HepG2 (cell line): ENCODE data around the gene UNCX. TPM values are rescaled to one million over a fixed set of nuclear protein-coding genes. Genes with fewer than 3 reads are reported as not detected.

Experiments used
- ATAC-seq: fragments of 200-7000 bp; cut with Tn5 transposase; 3 replicates; pipeline ENCODE4 v1.9.1; 2020; ENCODE audit warnings: mild to moderate bottlenecking, moderate library complexity
- BruUV-seq: library from RNA; stranded (reverse); fragments of 400-500 nt; replicated peaks from 2 replicates; lab custom pipeline; 2021; lab: Mats Ljungman, UMichigan
- CTCF ChIA-PET: fragments of 300-600 bp; formaldehyde crosslinking; extraction: SDS; loops from one replicate; lab custom pipeline; 2021; ENCODE audit warnings: low total read pairs, inconsistent platforms, low intra/inter-chr PET ratio; lab: Yijun Ruan, JAX
- POLR2A ChIA-PET: fragments of 350-600 bp; sonication (Branson Sonifier 250); formaldehyde crosslinking; loops from one replicate; lab custom pipeline; 2020; ENCODE audit warnings: antibody characterized with exemption, inconsistent platforms; lab: Yijun Ruan, JAX
- DNase-seq: peaks from one replicate; pipeline ENCODE4 v3.0.0-alpha.2; 2015; ENCODE audit warnings: low spot score
- FAIRE-seq: peaks from 3 replicates; lab custom pipeline; 2011; peaks lifted over from hg19 to GRCh38; lab: Jason Lieb, UNC
- H2AFZ ChIP-seq: one replicate; pipeline ENCODE4 v1.6.1; 2011; ENCODE audit warnings: low read length, inconsistent platforms
- H3K27ac ChIP-seq: fragments of 300-600 bp; 3 replicates; pipeline ENCODE4 v1.8.0; 2011; ENCODE audit warnings: mixed run types, mild to moderate bottlenecking, mixed read lengths, low read length, inconsistent platforms; ENCODE audit not compliant: insufficient read depth; ENCODE audit errors: extremely low read length
- H3K27me3 ChIP-seq, 2 experiments: fragments of 200-600 bp in 1 of 2; 2 replicates in 1 of 2; 3 replicates in 1 of 2; pipeline versions ENCODE4 v1.6.0 to v1.8.0; 2011; ENCODE audit warnings: low read length in 2 of 2, mild to moderate bottlenecking in 2 of 2, moderate library complexity in 2 of 2, inconsistent platforms in 1 of 2; ENCODE audit not compliant: insufficient read depth in 2 of 2, control insufficient read depth in 1 of 2
- H3K36me3 ChIP-seq, 2 experiments: fragments of 200-600 bp in 1 of 2; replicated peaks in 1 of 2; 2 replicates in 1 of 2; 3 replicates in 1 of 2; pipeline versions ENCODE4 v1.5.1 to v1.8.0; 2011; ENCODE audit warnings: low read length in 2 of 2, inconsistent platforms in 1 of 2; ENCODE audit not compliant: insufficient read depth in 2 of 2, control insufficient read depth in 1 of 2
- H3K4me1 ChIP-seq: 2 replicates; pipeline ENCODE4 v1.5.1; 2012; ENCODE audit warnings: low read length, inconsistent platforms; ENCODE audit not compliant: insufficient read depth
- H3K4me2 ChIP-seq: 2 replicates; pipeline ENCODE4 v1.6.0; 2011; ENCODE audit warnings: low read depth, low read length, inconsistent platforms
- H3K4me3 ChIP-seq, 3 experiments: fragments of 200-600 bp in 1 of 3; sonication (generic), shearing (Covaris generic) in 1 of 3; replicated peaks in 1 of 3; 2 replicates each; pipeline ENCODE4 v1.5.1; 2011 to 2016; ENCODE audit warnings: low read length in 3 of 3, inconsistent platforms in 2 of 3, low read depth in 2 of 3, mild to moderate bottlenecking in 2 of 3, control low read depth in 1 of 3, mixed read lengths in 1 of 3; ENCODE audit not compliant: insufficient read depth in 1 of 3
- H3K79me2 ChIP-seq: one replicate; pipeline ENCODE4 v1.6.1; 2011; ENCODE audit warnings: low read length, inconsistent platforms; ENCODE audit not compliant: insufficient read depth
- H3K9ac ChIP-seq: 2 replicates; pipeline ENCODE4 v1.6.0; 2011; ENCODE audit warnings: mild to moderate bottlenecking, low read depth, low read length, inconsistent platforms; ENCODE audit not compliant: insufficient read depth
- H3K9me3 ChIP-seq: 2 replicates; pipeline ENCODE4 v1.5.1; 2012; ENCODE audit warnings: mild to moderate bottlenecking, low read length
- H4K20me1 ChIP-seq: 2 replicates; pipeline ENCODE4 v1.6.0; 2011; ENCODE audit warnings: inconsistent platforms, mild to moderate bottlenecking, low read length, moderate library complexity; ENCODE audit not compliant: insufficient read depth
- CREBL2 ChIP-seq: sonication (generic); formaldehyde crosslinking; IDR thresholded peaks from 2 replicates; pipeline ENCODE4 v1.8.1; 2023; ENCODE audit warnings: missing genetic modification reagents, mild to moderate bottlenecking, borderline replicate concordance
- EHMT2 ChIP-seq: fragments of 200-600 bp; sonication (generic); IDR thresholded peaks from 2 replicates; pipeline ENCODE4 v1.7.0; 2017; ENCODE audit warnings: antibody characterized with exemption, low read depth, low read length, borderline replicate concordance
- KLF16 ChIP-seq, 2 experiments: sonication (generic) in 1 of 2; formaldehyde crosslinking in 1 of 2; IDR thresholded peaks; 2 replicates each; pipeline versions ENCODE4 v1.6.1 to v1.8.0; 2016 to 2023; ENCODE audit warnings: missing genetic modification reagents in 2 of 2, missing compliant biosample characterization in 1 of 2
- MAFK ChIP-seq, 2 experiments: IDR thresholded peaks in 1 of 2; conservative IDR thresholded peaks in 1 of 2; 2 replicates each; pipeline ENCODE4 v1.6.1; 2011; ENCODE audit warnings: improper control_type of control experiment in 2 of 2, low read length in 2 of 2
- MAZ ChIP-seq, 2 experiments: sonication (generic) in 1 of 2; formaldehyde crosslinking in 1 of 2; IDR thresholded peaks; 2 replicates each; pipeline versions ENCODE4 v1.5.0 to v1.6.1; 2012 to 2020; ENCODE audit warnings: low read depth in 2 of 2, mild to moderate bottlenecking in 2 of 2, borderline replicate concordance in 1 of 2, improper control_type of control experiment in 1 of 2, low read length in 1 of 2, missing genetic modification reagents in 1 of 2, moderate library complexity in 1 of 2
- MTF2 ChIP-seq: sonication (generic); formaldehyde crosslinking; IDR thresholded peaks from 2 replicates; pipeline ENCODE4 v1.5.0; 2020; ENCODE audit warnings: missing genetic modification reagents, borderline replicate concordance
- RCOR2 ChIP-seq: IDR thresholded peaks from 2 replicates; pipeline ENCODE4 v1.6.1; 2016; ENCODE audit warnings: missing biosample characterization, missing genetic modification reagents
- RFX1 ChIP-seq: fragments of 450-650 bp; IDR thresholded peaks from 2 replicates; pipeline ENCODE4 v1.6.1; 2017
- WGBS: methylation state at CpG from one replicate; pipeline ENCODE4 v1.1.6; 2017; ENCODE audit warnings: low lambda C conversion rate; 5-methylcytosine and 5-hydroxymethylcytosine counted together
- in situ Hi-C: cut with HindIII; loops from 2 replicates; pipeline ENCODE4 v1.10.0; 2017; ENCODE audit warnings: low pct_unique_long_range_greater_than_20kb; ENCODE audit not compliant: extremely low pct_ligation_motif_present
- intact Hi-C: fragments of 100-400 bp; cut with micrococcal nuclease; formaldehyde crosslinking; loops from one replicate; pipeline ENCODE4 v1.10.0; 2022; ENCODE audit not compliant: unreplicated experiment
- polyA plus RNA-seq, 8 experiments: library from polyadenylated mRNA; depleted of rRNA in 3 of 8; stranded (reverse) in 7 of 8; unstranded in 1 of 8; fragments of >200 nt; fragmentation: Illumina TruSeq in 4 of 8; extraction: Trizol in 4 of 8; gene quantifications; 2 replicates each; pipeline versions ENCODE4 v1.2.1 to v1.2.3, GENCODE V29; 2011 to 2016; ENCODE audit warnings: low read depth in 4 of 8, missing spikeins in 1 of 8, mixed read lengths in 1 of 8; ENCODE audit not compliant: insufficient read depth in 1 of 8
- total RNA-seq, 5 experiments: library from RNA; depleted of rRNA; stranded (reverse); fragments of >200 nt; fragmentation: Illumina TruSeq; extraction: Trizol; gene quantifications; 2 replicates each; pipeline ENCODE4 v1.2.3, GENCODE V29; 2016; ENCODE audit warnings: low read depth in 1 of 5

UNCX gene
- total and polyA plus RNA-seq, 2 of the 13 experiments (the other 11 are each of a cell fraction or from before 2014, with no cell fraction given): not detected

DNA sequence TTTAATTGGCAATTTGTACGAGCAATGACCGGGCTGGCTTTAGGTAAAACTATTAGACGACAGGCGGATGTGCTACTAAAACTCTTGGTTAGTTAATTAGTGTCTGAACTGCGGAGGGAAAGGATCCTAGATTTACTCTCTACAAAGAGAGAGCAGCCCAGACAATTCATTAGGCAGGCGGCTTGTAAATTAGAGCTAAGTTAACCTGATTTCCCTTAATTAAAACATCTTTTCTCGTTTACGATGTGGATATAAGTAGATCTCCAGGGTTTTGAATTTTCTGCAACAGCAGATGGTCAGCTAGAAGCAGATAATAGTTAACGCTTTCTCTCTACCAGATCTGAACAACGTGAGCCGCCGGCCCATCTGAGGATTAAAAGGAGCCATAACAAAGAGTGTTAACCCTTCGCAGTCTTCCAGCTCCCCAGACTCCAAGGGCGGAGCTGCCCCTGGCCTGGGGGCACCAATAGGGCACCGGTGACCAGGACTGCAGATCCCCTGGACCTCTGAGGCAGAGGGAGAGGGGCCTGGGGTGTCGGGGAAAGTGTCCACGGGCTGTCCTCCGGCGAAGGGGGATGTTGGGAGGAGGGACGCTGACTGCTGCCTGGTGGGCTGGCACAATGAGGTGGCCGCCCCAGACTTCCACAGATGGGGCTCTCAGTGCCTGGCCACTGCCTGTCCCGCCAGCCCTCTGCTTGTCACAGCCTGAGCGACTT is 6.3 kb upstream of the UNCX start:
- peaks cover 12 to 88% of the 10 kb centered on the region in 2 experiments for H3K27me3 ChIP-seq
- intact Hi-C loops: loop anchor here (5.0 kb wide), 1 partner anchor 186 kb away; no protein-coding TSS in a partner anchor

DNA sequence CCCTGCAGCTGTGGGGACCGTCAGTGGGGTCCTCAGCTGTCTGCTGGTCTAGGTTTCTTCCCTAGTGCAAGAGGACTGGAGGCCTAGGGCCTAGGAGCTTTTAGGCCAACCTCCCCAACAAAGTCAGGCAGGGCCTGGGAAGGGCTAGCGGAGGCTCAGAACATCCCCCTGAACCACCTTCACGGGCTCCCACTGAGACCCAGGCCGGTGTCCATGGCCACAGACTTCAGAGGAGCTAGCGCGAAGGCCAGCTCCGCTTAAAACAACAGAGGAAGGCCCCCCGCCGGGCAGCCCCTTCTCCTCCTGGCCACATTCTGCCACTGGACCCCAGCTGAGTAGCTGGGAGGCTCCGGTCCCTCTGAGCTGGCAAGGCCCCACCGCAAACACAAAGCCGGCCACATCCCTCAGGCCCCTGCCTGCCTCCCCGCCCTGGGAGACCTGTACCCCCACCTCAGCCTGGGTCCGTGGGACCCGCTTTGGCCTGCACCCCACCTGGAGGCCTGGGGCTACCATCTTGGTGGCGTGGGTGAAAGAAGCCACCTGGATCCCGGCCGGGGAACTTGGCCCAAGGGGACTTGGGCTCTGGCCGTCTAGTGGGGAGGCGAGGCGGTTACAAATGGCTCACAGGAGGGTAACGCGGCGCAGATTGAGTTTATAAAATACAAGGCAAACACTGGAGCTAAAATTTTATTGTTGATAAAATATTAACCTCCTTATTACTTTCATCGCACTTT is 5.4 kb upstream of the UNCX start:
- intact Hi-C loops (loop anchor here (5.0 kb wide), 1 partner anchor 185 kb away; no protein-coding TSS in a partner anchor), in situ Hi-C loops (loop anchor here (10.0 kb wide), 1 partner anchor 168 kb away; no protein-coding TSS in a partner anchor)
- no TSS peak for BruUV-seq
- H2AFZ ChIP-seq: no peak overlapping the region
- TF ChIP-seq KLF16 (CRISPR knock-in tag; IDR thresholded peaks at IDR 0.05): no peak
- peak; percentile 38; the same call in 1 of the 2 replicates for TF ChIP-seq MTF2 (CRISPR knock-in tag)
- ATAC-seq: no peak
- no peak overlapping the region for H3K4me3 ChIP-seq
- H3K4me1 ChIP-seq: no peaks in the 10 kb centered on the region
- no peak overlapping the region for H3K4me2 ChIP-seq
- peaks cover 14 to 88% of the 10 kb centered on the region in 2 experiments for H3K27me3 ChIP-seq
- H4K20me1 ChIP-seq: 0 out of 2 replicates have a peak, but pooled peaks cover 4% of the 10 kb centered on the region
- no peak for FAIRE-seq
- no peaks in the 10 kb centered on the region for H3K9me3 ChIP-seq
- 28% methylated on average over 13 of the region's 25 CpGs for WGBS
- H3K27ac ChIP-seq: no peak overlapping the region
- H3K36me3 ChIP-seq: no peaks in the 10 kb centered on the region
- ChIA-PET CTCF (interaction anchor here (2.5 kb wide), 1 partner anchor 205 kb away, joined by 13 read pairs; no protein-coding TSS in a partner anchor), POLR2A (no interaction called here)
- no peak for DNase-seq
- H3K79me2 ChIP-seq: no peaks in the 10 kb centered on the region
- H3K9ac ChIP-seq: no peak overlapping the region

More for the DNA sequence above, 6.3 kb upstream of the UNCX start:
- Histone ChIP-seq H3K4me1 (no peaks in the 10 kb centered on the region), H3K4me2 (no peak overlapping the region), H2AFZ (no peak overlapping the region), H3K9me3 (no peaks in the 10 kb centered on the region), H3K27ac (no peak overlapping the region), H3K9ac (no peak overlapping the region), H3K79me2 (no peaks in the 10 kb centered on the region), H3K36me3 (no peaks in the 10 kb centered on the region), H4K20me1 (0 out of 2 replicates have a peak, but pooled peaks cover 4% of the 10 kb centered on the region), H3K4me3 (no peak overlapping the region)
- TF ChIP-seq EHMT2 (no peak), MAZ (IDR thresholded peaks at IDR 0.05; ENCODE audit: borderline replicate concordance, low read depth, low read length) (no peak), MAZ (CRISPR knock-in tag; IDR thresholded peaks at IDR 0.05; ENCODE audit: low read depth) (no peak), RCOR2 (CRISPR knock-in tag) (no peak), RFX1 (no peak), CREBL2 (CRISPR knock-in tag) (no peak), MAFK (conservative IDR thresholded peaks at IDR 0.05 in 1 of 2, IDR thresholded peaks at IDR 0.05 in 1 of 2; ENCODE audit: low read length in 2 of 2) (no peak)
- ATAC-seq (no peak), DNase-seq (no peak), FAIRE-seq (no peak)
- CTCF ChIA-PET: interaction anchor here (1.4 to 2.5 kb wide), 4 partner anchors 186 to 248 kb away, joined by 4 to 33 read pairs (median 11); no protein-coding TSS in a partner anchor
- POLR2A ChIA-PET: no interaction called here
- WGBS: 18% methylated on average over 21 of the region's 23 CpGs
- in situ Hi-C loops: loop anchor here (10.0 kb wide), 1 partner anchor 168 kb away; no protein-coding TSS in a partner anchor
- BruUV-seq: no TSS peak
